ENCODE data around the gene ZNF316. TPM values are rescaled to one million over a fixed set of nuclear protein-coding genes. Genes with fewer than 3 reads are reported as not detected.

ZNF316 gene
- 8.4 to 15.0 TPM (median 13.6 TPM) in 5 replicates for total RNA-seq (2022; extraction: Qiagen RNA extraction)

GRCh38 chr7:6636741-6637543, at the start of gene ZNF316:
Gene ZNF316, plus strand, starts transcription at chr7:6637318. Its CDS starts 5,092 bp downstream, at chr7:6642410.

GRCh38 chr7:6589829-6590644, 47.1 kb upstream of the ZNF316 start, which contains the start of gene INTS15:
Gene INTS15, plus strand, starts transcription at chr7:6590021. Its CDS starts 263 bp downstream, at chr7:6590284.

GRCh38 chr7:6614953-6615722, 22.0 kb upstream of the ZNF316 start, which contains the start of gene ZNF853:
Gene ZNF853, plus strand, starts transcription at chr7:6615610. Its CDS starts 565 bp downstream, at chr7:6616175.

Other genes starting within 250 kb of the ZNF316 start
- 22.1 to 27.5 TPM (median 26.5 TPM) in 5 replicates for gene DAGLB, start 189.4 kb upstream of the ZNF316 start, total RNA-seq (2022; extraction: Qiagen RNA extraction)
- gene KDELR2, start 153.2 kb upstream of the ZNF316 start, total RNA-seq (2022; extraction: Qiagen RNA extraction): 131 to 145 TPM (median 140 TPM) in 5 replicates
- 0.02 TPM in 1 of 5 replicates, not detected in the others for gene GRID2IP, start 85.9 kb upstream of the ZNF316 start, total RNA-seq (2022; extraction: Qiagen RNA extraction)
- gene ZDHHC4, start 59.9 kb upstream of the ZNF316 start, total RNA-seq (2022; extraction: Qiagen RNA extraction): 43.7 to 53.1 TPM (median 48.6 TPM) in 5 replicates
- 23.5 to 28.0 TPM (median 26.3 TPM) in 5 replicates for gene INTS15, start 47.3 kb upstream of the ZNF316 start, total RNA-seq (2022; extraction: Qiagen RNA extraction)
- gene ZNF853, start 21.7 kb upstream of the ZNF316 start, total RNA-seq (2022; extraction: Qiagen RNA extraction): 1.8 to 2.9 TPM (median 2.2 TPM) in 5 replicates
- gene ZNF12, start 69.6 kb downstream of the ZNF316 start, total RNA-seq (2022; extraction: Qiagen RNA extraction): 8.8 to 12.2 TPM (median 9.4 TPM) in 5 replicates
- 0.04 to 0.10 TPM (median 0.07 TPM) in 5 replicates for gene RSPH10B2, start 116.8 kb downstream of the ZNF316 start, total RNA-seq (2022; extraction: Qiagen RNA extraction)
- 20.6 to 35.4 TPM (median 23.8 TPM) in 5 replicates for gene CCZ1B, start 189.0 kb downstream of the ZNF316 start, total RNA-seq (2022; extraction: Qiagen RNA extraction)

Measured in A549 treated with CORT108297 at 1 μM for 4 hours (cell line).